Erythroblast (primary cell): ENCODE measurements around the gene CCDC81.

Experiments used
- GATA1 ChIP-seq: IDR thresholded peaks from 2 replicates; pipeline ENCODE4 v1.6.1; 2011; ENCODE audit warnings: low read depth, mild to moderate bottlenecking, control low read depth, low read length, moderate library complexity
- POLR2A ChIP-seq: IDR thresholded peaks from 2 replicates; pipeline ENCODE4 v1.6.1; 2011; ENCODE audit warnings: mild to moderate bottlenecking, low read length

DNA sequence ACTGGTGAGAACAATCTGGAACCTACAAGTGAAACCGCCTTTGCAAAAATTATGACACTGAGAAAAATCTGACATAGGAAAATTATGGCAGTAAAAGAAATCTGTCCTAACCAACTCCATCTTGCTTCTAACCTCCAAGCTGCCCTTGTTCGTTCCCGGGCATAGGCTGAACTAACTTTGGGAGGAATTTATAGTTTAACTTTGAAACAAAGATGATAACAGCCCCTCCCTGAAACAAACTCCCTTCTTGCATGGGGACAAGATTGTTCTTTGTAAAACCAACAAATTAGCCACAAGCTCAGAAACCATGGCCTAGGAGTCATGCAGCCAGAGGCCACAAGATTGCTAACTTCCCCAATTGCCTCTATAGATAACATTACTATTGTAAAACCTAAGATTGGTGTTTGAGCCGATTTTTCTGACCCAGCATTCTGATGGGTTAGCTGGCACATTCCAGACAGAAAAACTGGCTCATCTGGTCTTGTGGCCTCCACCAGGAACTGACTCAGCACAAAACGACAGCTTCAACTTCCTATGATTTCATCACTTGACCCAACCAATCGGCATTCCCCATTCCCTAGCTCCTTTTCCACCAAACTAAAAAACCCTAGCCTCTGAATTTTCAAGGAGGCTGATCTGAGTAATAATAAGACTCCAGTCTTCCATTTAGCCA is 3.6 kb upstream of the CCDC81 start:
- no peak for TF ChIP-seq POLR2A
- no peak for TF ChIP-seq GATA1
